Neural progenitor cell (in vitro differentiated cells): ENCODE results near the gene MYL1.

Source experiments
- CTCF ChIP-seq: fragments of 200-600 bp; sonication (generic); IDR thresholded peaks from 2 replicates; pipeline ENCODE4 v1.5.1; 2017; ENCODE audit warnings: antibody characterized with exemption, mild to moderate bottlenecking
- EZH2 ChIP-seq: fragments of 200-600 bp; sonication (generic); IDR thresholded peaks from 2 replicates; pipeline ENCODE4 v1.6.1; 2017; ENCODE audit warnings: antibody characterized with exemption, mild to moderate bottlenecking, moderate library complexity
- EZH2phosphoT487 ChIP-seq: fragments of 200-600 bp; sonication (generic); IDR thresholded peaks from 2 replicates; pipeline ENCODE4 v1.6.1; 2017; ENCODE audit warnings: antibody characterized with exemption

- TF ChIP-seq CTCF (no peak), EZH2phosphoT487 (no peak), EZH2 (no peak)
Observed at GRCh38 chr2:210318486-210318885, 3.5 kb upstream of the MYL1 start.
